Measurements from ENCODE around the gene DOK7.

DNA sequence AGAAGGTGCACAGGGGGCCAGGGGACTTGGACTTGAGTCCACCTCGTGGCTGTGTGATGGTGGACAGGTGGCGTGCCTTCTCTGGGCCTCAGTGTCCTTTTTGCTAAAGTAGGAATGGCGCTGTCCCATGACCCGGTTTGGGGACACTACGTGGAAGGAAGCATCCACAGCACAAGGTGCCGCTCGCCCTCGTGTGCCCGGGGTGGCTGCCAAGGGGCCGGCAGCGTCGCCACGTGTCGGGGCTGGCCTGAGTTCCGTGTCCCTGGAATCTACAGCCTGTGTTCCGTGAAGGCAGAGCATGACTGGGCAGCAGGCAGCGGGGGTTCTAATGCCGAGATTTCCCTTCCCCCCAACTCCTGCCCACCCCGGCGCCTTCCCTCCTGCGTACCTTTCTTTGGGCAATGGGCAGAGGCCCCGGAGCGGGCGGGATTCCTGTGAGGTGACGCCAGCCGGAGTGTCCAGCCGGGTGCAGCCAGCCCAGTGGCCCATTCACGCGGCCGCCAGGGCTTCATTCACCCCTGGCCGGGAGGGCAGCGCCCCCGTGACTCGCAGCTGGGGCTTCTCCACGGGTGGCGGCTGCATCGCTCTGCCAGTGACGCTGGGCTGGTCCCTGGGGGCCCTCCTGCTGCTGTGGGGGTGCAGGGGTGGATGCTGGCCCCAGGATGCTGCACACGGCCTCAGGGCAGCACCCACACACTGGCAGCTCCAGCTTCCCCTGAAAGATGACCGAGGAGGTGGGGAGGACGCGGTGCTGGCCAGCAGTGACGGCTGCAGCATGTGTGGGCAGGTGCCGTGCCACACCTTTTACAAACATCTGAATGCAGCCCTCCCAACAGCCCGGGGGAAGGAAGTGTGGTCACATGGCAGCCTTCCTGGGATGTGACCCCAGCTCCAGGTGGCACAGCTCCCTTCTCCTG is 21.2 kb downstream of the DOK7 start:
- TF ChIP-seq, protein P1, sequence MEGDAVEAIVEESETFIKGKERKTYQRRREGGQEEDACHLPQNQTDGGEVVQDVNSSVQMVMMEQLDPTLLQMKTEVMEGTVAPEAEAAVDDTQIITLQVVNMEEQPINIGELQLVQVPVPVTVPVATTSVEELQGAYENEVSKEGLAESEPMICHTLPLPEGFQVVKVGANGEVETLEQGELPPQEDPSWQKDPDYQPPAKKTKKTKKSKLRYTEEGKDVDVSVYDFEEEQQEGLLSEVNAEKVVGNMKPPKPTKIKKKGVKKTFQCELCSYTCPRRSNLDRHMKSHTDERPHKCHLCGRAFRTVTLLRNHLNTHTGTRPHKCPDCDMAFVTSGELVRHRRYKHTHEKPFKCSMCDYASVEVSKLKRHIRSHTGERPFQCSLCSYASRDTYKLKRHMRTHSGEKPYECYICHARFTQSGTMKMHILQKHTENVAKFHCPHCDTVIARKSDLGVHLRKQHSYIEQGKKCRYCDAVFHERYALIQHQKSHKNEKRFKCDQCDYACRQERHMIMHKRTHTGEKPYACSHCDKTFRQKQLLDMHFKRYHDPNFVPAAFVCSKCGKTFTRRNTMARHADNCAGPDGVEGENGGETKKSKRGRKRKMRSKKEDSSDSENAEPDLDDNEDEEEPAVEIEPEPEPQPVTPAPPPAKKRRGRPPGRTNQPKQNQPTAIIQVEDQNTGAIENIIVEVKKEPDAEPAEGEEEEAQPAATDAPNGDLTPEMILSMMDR (IDR thresholded peaks at IDR 0.05) = no peak
- TF ChIP-seq POLR2A (IDR thresholded peaks at IDR 0.05) = no peak
